HG03095 (cell line): ENCODE results near the gene FBN1.

Experiments
- ATAC-seq: cut with Tn5 transposase; IDR thresholded peaks from one replicate; pipeline ENCODE4 v1.9.1; 2021; ENCODE audit warnings: moderate library complexity; ENCODE audit not compliant: unreplicated experiment

The FBN1 gene

DNA sequence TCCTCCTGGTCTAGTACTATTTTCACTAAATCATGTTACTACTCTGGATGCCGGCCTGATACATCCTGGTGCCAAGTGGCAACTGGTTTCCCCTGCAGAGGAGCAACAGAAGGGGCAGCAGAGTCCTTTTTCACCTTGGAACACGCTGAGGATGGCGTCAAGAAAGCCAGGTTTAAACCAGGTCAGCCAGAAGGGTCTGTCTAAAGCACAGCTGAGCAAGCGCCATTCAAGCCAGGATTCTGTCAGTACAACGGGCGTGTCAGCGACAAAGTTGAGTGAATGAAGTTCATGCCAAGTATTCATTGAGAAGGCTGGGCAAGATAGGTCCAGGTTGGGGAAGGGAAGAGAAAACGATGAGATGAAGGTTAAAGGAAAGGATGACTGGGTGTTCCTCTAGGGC is 88.2 kb downstream of the FBN1 start:
- ATAC-seq = no peak

DNA sequence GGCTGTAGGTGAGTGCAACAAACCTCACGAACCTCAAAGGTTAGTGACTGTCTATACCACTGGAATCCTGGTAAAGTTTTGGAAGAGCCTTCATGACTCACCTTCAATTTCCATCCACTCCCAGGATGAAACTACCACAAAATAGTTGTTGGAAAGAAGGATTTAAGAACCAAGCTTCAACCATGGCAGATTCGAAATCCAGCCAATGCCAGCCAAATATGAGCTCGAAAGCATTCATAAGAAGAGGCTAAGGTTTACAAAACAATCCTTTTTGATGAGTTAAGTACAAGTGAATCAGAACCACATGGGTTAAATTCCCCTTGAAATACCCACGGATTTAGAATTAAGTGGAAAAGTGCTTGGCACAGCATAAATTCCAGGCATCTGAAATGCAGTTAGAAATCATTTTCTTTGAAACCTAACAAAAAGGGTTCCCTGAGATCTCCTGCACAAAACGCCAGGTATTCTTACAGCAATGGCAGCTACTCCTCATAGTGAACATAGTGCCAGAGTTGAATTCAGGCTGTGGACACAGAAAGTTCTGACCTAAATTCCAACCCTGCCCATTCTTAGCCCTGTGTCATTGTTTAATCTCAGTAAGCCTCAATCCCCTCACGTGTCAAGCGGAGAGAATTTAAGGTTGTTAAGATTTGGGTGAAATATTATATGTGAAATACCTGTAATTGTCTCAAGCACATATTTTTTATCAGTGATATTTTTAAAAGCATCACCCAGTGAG is 89.2 kb downstream of the FBN1 start:
- no peak for ATAC-seq

DNA sequence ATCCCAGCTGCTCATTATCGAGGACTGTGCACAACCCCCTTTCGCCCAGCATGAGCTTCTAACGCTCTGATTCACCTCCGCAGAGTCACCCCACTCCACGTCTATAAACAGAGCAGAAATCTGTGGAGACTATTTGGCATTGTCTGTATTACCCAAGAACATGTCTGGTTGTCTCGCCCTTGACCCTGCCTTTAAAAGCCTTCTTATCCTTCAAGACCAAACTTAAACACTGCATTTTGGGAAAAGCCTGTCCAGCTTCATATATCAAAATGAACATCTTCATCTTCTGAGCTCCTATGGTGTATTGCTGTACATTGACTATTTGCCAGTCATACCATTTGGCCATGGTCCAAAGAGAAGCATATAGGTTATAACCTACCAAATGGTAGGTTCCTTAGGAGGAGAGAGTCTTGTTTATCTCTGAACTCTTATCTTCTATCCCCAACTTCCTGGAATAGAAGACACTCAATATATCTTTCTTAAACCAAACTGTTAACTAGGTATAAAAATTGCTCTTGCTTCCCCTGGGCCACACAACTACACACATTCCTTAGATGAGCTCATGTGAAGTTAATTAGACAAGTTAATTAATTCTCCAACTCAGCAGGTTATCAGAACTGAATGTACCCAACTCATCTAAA is 90.1 kb downstream of the FBN1 start:
- ATAC-seq = no peak

DNA sequence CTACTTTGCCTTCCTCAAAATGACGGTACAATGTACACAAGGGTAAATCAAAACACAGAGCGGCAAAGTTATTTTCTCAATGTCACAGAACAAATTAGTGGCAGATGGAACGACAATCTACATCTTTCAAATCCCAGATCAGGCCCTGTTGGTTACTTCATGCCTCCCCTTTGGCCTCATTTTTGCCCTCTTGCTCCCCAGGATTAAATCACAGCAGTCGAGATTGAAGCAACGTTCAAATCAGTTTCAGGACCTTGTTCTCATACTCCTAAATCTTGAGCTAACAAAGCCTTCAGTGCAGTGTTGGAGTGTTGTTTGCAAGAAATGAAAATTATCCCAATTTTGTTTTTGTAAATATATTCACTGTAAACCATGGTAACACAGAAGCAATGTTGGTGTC is 91.4 kb downstream of the FBN1 start:
- no peak for ATAC-seq

DNA sequence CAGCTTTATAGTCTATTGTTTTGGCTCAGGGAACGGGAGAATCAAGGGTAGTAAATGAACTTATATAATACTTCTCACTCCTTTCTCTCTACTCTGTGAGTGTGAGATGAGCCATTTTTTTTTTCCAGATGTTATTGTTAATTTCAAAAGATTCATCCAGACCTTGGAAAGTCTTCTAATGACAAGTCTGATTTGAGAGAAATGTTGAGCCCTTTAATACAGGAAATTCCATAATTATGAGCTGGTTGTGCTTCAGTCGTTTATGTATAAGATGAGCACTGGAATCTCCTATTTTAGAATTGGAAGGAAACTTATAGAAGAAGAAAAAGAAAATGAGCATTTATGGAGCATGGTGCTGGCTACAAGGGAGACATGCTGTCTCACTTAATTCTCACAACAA is 92.0 kb downstream of the FBN1 start:
- no peak for ATAC-seq

DNA sequence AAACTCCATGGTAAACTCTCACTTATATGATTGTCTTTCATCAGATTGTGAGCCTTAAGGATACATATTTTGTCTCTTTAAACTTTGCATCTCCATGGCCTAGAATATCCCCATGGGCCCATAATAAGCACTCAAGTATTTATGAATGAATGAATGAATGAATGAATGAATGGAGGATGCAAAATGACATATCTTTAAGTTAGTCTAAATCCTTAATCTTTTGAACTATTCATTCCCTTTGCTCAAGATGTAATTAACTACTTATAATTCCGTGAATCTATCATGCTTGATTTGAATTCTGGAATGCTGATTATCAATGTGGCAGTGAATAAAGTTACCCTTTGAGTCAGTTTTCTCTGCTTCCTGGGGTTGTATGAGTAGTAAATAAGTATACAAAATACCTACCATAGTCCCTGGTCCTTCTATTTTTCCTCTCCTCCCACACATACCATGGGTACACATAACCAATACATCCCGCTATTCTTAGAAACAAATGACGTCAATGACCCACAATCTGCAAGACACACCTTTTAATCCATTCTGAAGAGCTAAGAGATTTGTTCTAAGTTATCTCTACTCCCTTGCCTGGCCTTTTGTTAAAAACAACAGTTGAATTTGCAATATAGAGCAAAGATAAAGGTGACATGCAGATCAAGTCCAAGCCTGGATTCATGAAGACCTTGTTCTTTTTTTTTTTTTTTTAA is 94.5 kb downstream of the FBN1 start:
- no peak for ATAC-seq

DNA sequence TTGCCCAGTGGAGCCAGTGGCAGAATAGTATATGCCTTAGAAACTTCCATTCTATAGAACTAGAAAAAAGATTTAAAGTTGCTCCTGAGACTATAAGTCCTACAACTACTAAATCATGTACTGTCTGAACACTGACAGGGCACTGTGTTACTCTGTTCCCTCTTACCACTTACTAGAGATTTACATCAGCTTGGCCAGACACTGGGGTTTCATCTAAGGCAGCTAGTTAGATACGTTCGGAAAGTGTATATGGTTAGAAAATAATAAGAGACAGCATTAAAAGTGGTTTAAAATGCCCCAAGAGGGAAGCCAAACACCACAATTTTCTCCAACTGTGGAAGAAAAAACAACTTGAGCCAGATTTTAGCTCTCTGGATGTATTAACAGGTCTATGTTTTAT is 97.1 kb downstream of the FBN1 start:
- ATAC-seq = no peak

DNA sequence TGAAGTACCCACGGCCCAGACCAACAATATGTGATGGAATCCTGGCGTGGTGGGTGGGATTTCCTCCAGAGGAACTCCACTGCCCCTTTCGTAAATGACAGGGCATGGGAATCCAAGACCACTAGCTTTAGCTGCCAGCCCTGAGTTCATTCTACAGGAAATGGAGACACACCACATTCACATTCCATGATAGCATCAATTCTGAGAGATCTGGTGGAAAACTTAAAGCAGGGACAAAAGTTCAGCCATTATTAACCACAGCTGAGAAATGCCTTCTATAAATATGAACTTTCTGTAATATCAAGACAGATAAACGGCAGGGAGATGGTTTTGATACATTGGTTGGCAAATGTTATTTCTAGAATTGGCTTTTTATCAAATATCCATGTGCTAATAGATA is 98.2 kb downstream of the FBN1 start:
- no peak for ATAC-seq

DNA sequence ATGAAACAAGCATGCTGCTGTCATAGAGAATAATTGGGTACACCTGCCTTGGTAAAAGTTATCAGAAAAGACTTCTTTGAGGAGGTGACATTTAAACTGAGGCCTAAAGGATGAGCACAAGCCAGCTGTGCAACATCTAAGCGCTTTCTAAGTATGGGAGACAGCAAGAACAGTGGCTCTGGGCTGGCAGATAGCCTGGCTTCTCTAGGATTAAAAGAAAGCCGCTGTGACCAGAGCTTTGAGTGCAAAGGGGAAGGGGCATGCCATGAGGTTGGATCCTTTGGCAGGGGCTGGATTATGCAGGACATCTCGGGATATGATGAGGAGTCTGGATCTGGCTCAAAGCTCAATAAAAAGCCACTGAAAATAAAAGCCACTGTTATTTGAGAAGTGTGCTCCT is 99.2 kb downstream of the FBN1 start:
- no peak for ATAC-seq

DNA sequence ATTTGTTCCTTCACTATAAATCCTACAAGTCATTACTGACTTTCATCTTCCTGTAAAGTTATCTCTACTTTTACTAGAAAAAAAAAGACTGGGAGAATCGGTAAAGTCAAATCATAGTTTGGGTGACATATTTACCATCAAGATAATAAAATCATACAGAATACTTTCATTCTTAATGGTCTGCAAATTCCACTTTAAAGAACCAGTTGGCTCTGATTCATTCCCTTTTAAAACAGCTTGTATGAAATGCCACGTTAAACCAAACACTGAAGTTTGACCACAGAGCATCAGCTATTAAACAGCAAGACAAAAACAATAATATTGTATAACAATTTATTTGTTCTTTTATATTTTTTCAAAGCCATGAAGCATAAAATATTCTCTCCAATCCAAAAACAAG is 100.7 kb downstream of the FBN1 start:
- ATAC-seq = no peak

DNA sequence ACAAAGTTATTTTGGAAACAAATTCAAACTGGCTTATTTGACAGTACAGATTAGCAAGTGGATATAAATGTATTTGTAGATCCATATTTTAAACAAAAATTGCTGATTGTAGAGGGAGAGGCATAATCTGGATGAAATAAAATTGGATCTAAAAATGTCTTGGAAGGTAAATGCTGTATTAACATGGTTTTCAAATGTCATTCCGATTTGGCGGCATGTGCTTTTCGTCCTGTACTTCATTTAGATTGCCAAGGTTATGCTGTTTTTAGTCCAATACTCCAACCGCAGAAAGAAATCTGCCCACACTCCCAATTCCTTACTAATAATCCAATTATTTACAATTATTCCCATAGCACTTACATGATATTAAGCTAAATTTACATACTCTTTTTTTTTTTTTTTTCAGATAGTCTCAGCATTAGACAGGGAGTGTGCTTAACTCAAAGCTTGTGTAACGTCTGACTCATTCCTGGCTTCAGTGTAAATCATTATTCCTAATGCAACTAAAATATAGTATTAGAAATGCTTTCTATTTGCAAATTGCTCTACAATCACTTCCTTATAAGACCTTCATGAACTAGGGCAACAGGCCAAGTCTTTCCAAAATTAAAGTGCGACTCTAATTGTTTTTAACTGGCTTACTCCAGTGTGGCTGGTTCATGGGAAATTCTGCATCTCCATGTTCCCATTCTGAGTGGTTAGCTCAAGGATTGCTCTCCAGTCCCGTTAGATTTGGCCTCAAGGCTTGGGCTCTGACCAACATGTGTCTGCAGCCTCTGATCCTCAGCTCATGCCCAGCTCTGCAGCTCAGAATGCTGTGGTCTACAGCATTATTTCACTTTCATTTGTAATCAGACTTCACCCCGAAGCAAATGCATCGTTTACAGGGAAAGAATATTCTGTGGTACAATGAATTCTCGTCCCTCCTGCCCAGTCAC is 103.9 kb downstream of the FBN1 start:
- ATAC-seq = peak; percentile 74

DNA sequence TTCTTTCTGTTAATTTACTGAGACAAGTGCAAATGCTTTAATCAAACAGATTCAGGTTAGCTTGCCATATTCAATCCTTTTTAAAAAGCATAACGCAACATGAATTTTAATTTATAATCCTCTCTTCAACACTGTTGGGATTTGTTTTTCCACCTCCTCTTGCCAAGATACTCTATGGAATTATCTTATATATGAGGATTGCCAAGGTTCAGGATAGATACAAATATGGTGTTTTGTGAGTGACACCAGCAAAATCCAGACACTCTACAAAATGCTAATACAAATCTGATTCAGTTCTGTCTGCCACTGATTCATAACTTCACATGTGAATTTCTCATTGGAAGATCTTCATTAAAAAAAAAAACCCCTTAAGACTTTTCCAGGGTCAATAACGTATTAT is 104.8 kb downstream of the FBN1 start:
- no peak for ATAC-seq

DNA sequence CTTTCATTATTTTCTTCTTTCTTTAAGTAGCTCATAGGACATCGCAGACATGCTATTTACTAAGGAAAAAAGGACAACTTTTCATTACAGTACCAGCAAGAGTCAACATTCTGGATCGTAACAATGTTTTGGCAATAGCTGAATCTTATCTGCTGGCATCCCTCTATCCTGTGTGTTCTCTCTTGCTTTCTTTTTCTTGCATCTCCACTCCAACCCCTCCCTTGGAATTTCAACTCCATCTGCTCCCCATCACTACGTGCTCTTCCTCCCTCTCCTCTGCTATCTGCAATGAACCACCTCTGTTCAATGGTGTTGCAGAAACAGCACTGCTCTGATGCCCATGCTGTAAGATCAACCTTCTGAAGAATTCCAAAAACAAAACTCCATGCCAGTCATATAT is 106.6 kb downstream of the FBN1 start:
- no peak for ATAC-seq

DNA sequence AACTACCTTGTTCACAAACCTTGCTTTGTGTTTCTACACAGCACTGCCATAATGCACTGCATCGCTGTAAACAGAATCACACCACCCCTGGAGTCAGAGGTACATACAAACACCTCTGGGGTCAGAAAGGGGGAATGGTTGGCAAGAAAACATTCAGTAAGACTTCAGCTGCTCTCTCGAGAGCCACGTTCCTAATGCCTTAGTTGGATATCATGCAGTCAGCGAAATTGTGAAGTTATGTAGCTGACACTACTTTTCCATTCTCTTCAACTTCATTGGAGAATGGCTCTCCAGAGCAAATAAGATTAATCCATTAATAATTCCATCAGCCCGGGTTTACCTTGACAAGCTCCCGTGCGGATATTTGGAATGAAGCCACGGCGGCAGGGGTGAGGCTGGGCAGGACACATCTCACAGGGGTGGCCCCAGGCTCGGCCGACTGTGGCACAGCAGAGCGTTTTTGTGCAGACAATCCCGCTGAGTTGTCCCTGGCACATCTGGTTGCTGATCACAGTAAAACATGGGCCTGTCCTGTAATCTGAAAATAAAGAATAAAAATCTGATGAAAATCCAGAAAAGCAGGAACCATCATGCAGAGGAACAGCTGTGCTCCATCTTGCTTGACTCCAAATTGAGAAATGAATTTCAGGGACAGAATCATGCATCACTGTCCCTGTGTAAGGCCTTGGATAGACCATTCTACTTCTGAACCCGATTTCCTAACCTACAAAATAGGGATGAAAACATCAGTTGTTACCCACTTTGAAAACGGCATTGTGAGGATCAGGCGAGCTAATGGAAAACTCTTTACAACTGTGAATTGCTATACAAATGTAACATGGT is 108.0 kb downstream of the FBN1 start:
- ATAC-seq = no peak

DNA sequence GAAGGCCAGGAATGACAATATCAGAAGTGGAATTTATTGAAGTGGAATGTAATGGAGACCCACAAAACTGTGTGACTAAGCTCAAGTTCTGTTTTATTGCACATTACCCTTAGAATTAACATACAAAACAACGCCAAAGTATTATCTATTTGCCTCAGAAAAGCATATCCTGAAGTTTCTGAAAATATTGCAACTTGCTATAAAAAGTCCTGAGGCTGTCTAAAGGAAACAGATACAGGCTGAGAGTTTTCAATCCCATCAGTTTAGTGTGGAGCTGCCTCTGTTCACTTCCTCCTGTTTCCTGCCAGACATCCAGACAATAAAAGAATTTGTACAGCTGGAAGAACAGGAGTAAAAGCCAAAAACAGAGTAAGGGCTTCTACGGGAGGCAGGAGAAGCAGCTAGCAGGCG is 108.8 kb downstream of the FBN1 start:
- no peak for ATAC-seq

DNA sequence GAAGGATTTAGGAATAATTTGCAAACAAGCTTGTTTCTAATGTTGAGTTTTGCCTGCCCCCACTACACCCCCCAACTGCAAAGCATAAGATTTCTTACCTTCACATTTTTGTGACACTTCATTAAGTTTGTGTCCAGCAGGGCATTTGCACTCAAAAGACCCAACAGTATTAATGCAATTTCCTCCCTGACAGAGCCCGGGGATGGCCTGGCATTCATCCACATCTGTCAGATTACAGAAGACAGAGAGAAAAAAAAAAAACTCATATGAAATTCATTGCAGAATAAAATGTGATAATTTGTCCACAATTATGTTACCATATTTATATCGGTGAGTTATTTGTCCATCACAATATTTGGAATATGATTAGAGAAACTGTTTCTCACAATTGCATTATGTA is 111.5 kb downstream of the FBN1 start:
- no peak for ATAC-seq

DNA sequence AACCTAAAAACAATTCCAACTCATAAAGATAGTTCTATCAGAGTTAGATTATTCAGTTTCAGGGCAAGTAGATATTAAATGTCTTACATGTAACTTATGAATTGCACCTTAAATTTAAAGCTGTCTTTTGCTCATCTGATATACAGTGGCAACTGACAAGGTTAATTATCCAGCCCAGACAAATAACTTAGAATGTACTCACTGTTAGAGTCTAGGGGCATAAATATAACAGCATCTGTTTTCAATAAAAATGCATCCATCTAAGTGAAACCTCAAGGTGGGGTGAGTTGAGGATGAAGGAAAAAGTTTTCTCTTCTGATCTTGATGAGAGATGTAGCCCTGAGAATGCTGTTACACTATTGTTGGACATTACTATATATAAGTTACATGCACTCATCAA is 112.6 kb downstream of the FBN1 start:
- ATAC-seq = no peak

DNA sequence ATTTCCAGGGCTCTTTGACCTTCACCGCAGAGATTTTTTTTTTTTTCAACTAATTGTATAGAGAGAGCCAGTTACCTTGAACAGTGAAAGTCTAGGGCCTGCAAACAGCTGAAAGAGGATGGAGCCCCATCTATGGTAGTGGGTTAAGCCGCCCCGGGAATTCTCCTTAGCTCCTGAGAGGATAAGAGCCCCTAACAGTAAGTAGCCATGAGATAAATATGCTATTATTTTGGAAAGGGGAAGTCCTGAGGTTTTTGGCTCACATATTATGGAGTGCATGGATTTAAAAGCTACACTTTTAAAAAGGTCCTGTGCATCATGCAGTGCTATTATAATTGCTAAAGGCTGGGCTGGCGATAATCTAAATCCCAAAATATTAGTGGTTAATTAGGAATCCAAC is 115.0 kb downstream of the FBN1 start:
- no peak for ATAC-seq

DNA sequence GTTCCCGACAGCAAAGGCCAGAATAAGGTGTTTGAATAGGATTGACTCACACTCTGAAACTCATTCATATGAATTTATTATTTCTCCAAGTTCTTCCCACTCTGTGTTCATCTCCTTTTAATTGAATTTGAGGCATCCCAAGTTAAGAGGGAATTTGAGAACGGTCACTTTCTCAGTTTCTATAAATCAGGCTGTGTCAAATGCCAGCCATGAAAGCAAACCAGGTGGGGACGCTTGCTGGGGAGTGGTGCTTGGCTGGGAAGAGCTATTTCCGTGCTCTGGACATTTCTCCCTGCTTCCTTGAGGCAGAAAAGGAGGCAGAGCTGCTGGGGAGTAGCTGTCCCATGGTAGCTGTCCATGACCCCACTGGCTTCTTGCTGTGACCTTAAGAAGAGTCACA is 116.6 kb downstream of the FBN1 start:
- ATAC-seq = no peak

DNA sequence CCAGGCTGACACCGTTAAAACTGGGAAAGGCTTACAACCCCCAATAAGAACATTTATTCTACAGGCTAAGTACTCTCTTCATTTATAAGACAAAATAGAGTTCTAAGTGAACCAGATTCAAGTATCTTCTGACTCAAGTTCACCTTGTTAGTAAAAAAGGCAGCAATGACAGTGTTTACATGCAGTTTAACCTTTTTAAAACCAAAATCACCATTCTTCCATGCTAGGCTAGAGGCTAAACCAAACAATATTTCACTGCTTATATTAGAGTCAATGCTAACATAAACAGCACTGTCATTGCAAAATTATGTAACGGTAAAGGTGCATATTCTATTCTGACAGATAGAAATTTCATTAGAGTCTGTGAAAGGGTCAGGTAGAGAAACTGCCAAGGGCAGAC is 118.0 kb downstream of the FBN1 start:
- ATAC-seq = no peak
